Spleen (tissue), 11 donors: ENCODE results near the gene TMEM63C. TPM values are rescaled to one million over a fixed set of nuclear protein-coding genes. Genes with fewer than 3 reads are reported as not detected.

ENCODE experiments used
- DNase-seq: peaks from one replicate; pipeline ENCODE4 v3.0.0-alpha.2; 2020
- H3K27ac ChIP-seq, 8 donors: fragments of 200-600 bp; sonication (generic) in 7 of 8; 1 replicate in 4 of 8; 2 replicates in 4 of 8; pipeline versions ENCODE4 v1.5.0 to v1.8.0; 2016 to 2021; ENCODE audit warnings: inconsistent platforms in 4 of 8, mild to moderate bottlenecking in 4 of 8, moderate library complexity in 1 of 8
- H3K27me3 ChIP-seq, 7 donors: fragments of 200-600 bp; sonication (generic) in 6 of 7; replicated peaks in 1 of 7; 1 replicate in 4 of 7; 2 replicates in 3 of 7; pipeline versions ENCODE4 v1.5.0 to v1.8.0; 2016 to 2021; ENCODE audit warnings: inconsistent platforms in 3 of 7, mild to moderate bottlenecking in 1 of 7
- H3K36me3 ChIP-seq, 6 donors: fragments of 200-600 bp; sonication (generic) in 5 of 6; 1 replicate in 4 of 6; 2 replicates in 2 of 6; pipeline versions ENCODE4 v1.5.0 to v1.8.0; 2016 to 2021; ENCODE audit warnings: inconsistent platforms in 2 of 6
- H3K4me1 ChIP-seq, 6 donors: fragments of 200-600 bp; sonication (generic) in 5 of 6; 1 replicate in 3 of 6; 2 replicates in 3 of 6; pipeline versions ENCODE4 v1.5.0 to v1.8.0; 2016 to 2021; ENCODE audit warnings: inconsistent platforms in 3 of 6
- H3K4me3 ChIP-seq, 8 donors: fragments of 200-600 bp; sonication (generic) in 7 of 8; 1 replicate in 4 of 8; 2 replicates in 4 of 8; pipeline versions ENCODE4 v1.5.0 to v1.8.0; 2016 to 2021; ENCODE audit warnings: inconsistent platforms in 4 of 8, mild to moderate bottlenecking in 4 of 8, moderate library complexity in 2 of 8
- H3K9me3 ChIP-seq, 8 donors: fragments of 200-600 bp; sonication (generic) in 7 of 8; 1 replicate in 4 of 8; 2 replicates in 4 of 8; pipeline versions ENCODE4 v1.5.0 to v1.8.0; 2016 to 2021; ENCODE audit warnings: inconsistent platforms in 4 of 8
- CTCF ChIP-seq, 11 experiments: fragments of 200-600 bp in 7 of 11; fragments of 450-650 bp in 4 of 11; sonication (generic) in 4 of 11; IDR thresholded peaks in 8 of 11; conservative IDR thresholded peaks in 3 of 11; 1 replicate in 7 of 11; 2 replicates in 4 of 11; pipeline versions ENCODE4 v1.4.0 to v1.8.0; 2016 to 2021; ENCODE audit warnings: antibody characterized with exemption in 11 of 11, inconsistent platforms in 4 of 11, mild to moderate bottlenecking in 1 of 11
- POLR2A ChIP-seq, 3 donors: fragments of 450-650 bp; IDR thresholded peaks; one replicate each; pipeline ENCODE4 v1.5.1; 2017; ENCODE audit warnings: antibody characterized with exemption in 3 of 3, mild to moderate bottlenecking in 1 of 3
- POLR2AphosphoS5 ChIP-seq, 3 donors: sonication (generic); formaldehyde crosslinking; IDR thresholded peaks; one replicate each; pipeline ENCODE4 v1.5.1; 2017; ENCODE audit warnings: antibody characterized with exemption in 3 of 3
- WGBS, 5 donors: extraction: QIAGEN DNeasy Blood & Tissue Kit in 3 of 5; methylation state at CpG; one replicate each; pipeline versions ENCODE4 v1.1.5 to v1.1.7; 2013 to 2018; 5-methylcytosine and 5-hydroxymethylcytosine counted together
- intact Hi-C: fragments of 100-400 bp; cut with DNase I; formaldehyde crosslinking; loops from one replicate; pipeline ENCODE4 v1.15.0; 2023; ENCODE audit warnings: low total_unique reads
- polyA plus RNA-seq, 3 donors: library from polyadenylated mRNA; stranded (reverse); fragments of 200-250 nt; gene quantifications; one replicate each; pipeline ENCODE4 v1.2.1, GENCODE V29; 2013
- total RNA-seq, 7 donors: library from RNA; depleted of rRNA in 3 of 7; stranded (reverse); fragments of >200 nt in 3 of 7; fragmentation: NEBNext Ultra II Directional in 4 of 7; extraction: Animal tissue kit (Norgen Biotek cat#: 25700) in 4 of 7; gene quantifications; one replicate each; pipeline versions ENCODE4 v1.1.0 to v1.2.1, GENCODE V29; 2016 to 2021
- donor health status: healthy with polysubstance abuse.
- donor health status: DM: no; HTN: no; CAD: no; lungs with moderate emphysema.
- donor health status: DM: no; HTN: no; CAD: no.
- donor health status: Bipolar disorder and iron deficiency.
- donor health status: healthy.
- donor health status: DM: no; HTN: no; CAD: no.
- donor health status: DM: yes; HTN: yes; CAD: no.

TMEM63C gene
- total and polyA plus RNA-seq, 10 donors, result 0.20 to 13.4 (median 7.1) TPM

- H3K9me3 ChIP-seq, result no peaks in the 10 kb centered on the region
- WGBS, 5 donors, result 51 to 83% (median 70%) methylated on average over 2 of the region's 2 CpGs
- DNase-seq, result peak; percentile 19
- H3K27ac ChIP-seq, result no peak overlapping the region
- H3K36me3 ChIP-seq, result no peaks in the 10 kb centered on the region
- intact Hi-C loops, result no loop called here
- no peak for TF ChIP-seq POLR2A (IDR thresholded peaks at IDR 0.05)
- TF ChIP-seq POLR2AphosphoS5 (IDR thresholded peaks at IDR 0.05), result no peak
- TF ChIP-seq CTCF (IDR thresholded peaks at IDR 0.05 in 8 of 11, conservative IDR thresholded peaks at IDR 0.05 in 3 of 11), result no peak
- H3K4me3 ChIP-seq, result no peak overlapping the region
- peaks cover 0 to 93% (median 12%) of the 10 kb centered on the region in 7 donors for H3K27me3 ChIP-seq
- H3K4me1 ChIP-seq, result no peaks in the 10 kb centered on the region
These were observed 26.5 kb upstream of the TMEM63C start for GRCh38 chr14:77155083-77155482.

GRCh38 chr14:77157740-77158139, 23.9 kb upstream of the TMEM63C start:
- Histone ChIP-seq H3K4me1 (no peaks in the 10 kb centered on the region), H3K27me3 (peaks cover 0 to 84% (median 12%) of the 10 kb centered on the region in 7 donors), H3K27ac (no peak overlapping the region), H3K9me3 (no peaks in the 10 kb centered on the region), H3K4me3 (no peak overlapping the region), H3K36me3 (no peaks in the 10 kb centered on the region)
- no peak for TF ChIP-seq POLR2A (IDR thresholded peaks at IDR 0.05)
- no peak for TF ChIP-seq CTCF (IDR thresholded peaks at IDR 0.05 in 8 of 11, conservative IDR thresholded peaks at IDR 0.05 in 3 of 11)
- no peak for TF ChIP-seq POLR2AphosphoS5 (IDR thresholded peaks at IDR 0.05)
- WGBS, 5 donors, result 40 to 57% (median 54%) methylated on average over 11 of the region's 11 CpGs
- DNase-seq, result peak; percentile 34
- intact Hi-C loops, result no loop called here

GRCh38 chr14:77158175-77158881, 23.3 kb upstream of the TMEM63C start:
- Histone ChIP-seq H3K36me3 (no peaks in the 10 kb centered on the region), H3K27ac (no peak overlapping the region), H3K4me1 (no peaks in the 10 kb centered on the region), H3K9me3 (no peaks in the 10 kb centered on the region), H3K27me3 (peaks cover 0 to 82% (median 12%) of the 10 kb centered on the region in 7 donors), H3K4me3 (no peak overlapping the region)
- WGBS, 5 donors, result 10 to 24% (median 21%) methylated on average over 16 to 18 of the region's 18 CpGs
- intact Hi-C loops, result no loop called here
- TF ChIP-seq POLR2AphosphoS5 (IDR thresholded peaks at IDR 0.05) (no peak), POLR2A (IDR thresholded peaks at IDR 0.05) (no peak), CTCF (IDR thresholded peaks at IDR 0.05 in 8 of 11, conservative IDR thresholded peaks at IDR 0.05 in 3 of 11) (no peak)
- peak; percentile 36 for DNase-seq

GRCh38 chr14:77158882-77159255, 22.7 kb upstream of the TMEM63C start:
- TF ChIP-seq POLR2A (IDR thresholded peaks at IDR 0.05) (no peak), CTCF (IDR thresholded peaks at IDR 0.05 in 8 of 11, conservative IDR thresholded peaks at IDR 0.05 in 3 of 11) (no peak), POLR2AphosphoS5 (IDR thresholded peaks at IDR 0.05) (no peak)
- intact Hi-C loops, result no loop called here
- Histone ChIP-seq H3K27ac (no peak overlapping the region), H3K9me3 (no peaks in the 10 kb centered on the region), H3K4me1 (no peaks in the 10 kb centered on the region), H3K36me3 (no peaks in the 10 kb centered on the region), H3K4me3 (no peak overlapping the region), H3K27me3 (peaks cover 0 to 78% (median 12%) of the 10 kb centered on the region in 7 donors)
- DNase-seq, result peak; percentile 23
- 72 to 95% (median 84%) methylated on average over 2 of the region's 2 CpGs for WGBS, 5 donors
